Measurements from ENCODE around the gene MRGPRF. TPM values are rescaled to one million over a fixed set of nuclear protein-coding genes. Genes with fewer than 3 reads are reported as not detected.
A peak's percentile ranks its signal among the peaks of the same experiment; 100 is the strongest.

Gene MRGPRF
- total RNA-seq: not detected in 2 replicates

GRCh38 chr11:69013009-69013951 lies at the start of gene MRGPRF:
MRGPRF (minus strand) TSS chr11:69013246; CDS start chr11:69009901, 3,345 bp downstream.
- H3K4me3 Mint-ChIP-seq: no peak within 1 kb of the TSS
- H3K4me1 Mint-ChIP-seq: no peaks in the 10 kb centered on the region
- H3K27me3 Mint-ChIP-seq: peaks cover 28% of the 10 kb centered on the region
- no peak within 1 kb of the TSS for H3K27ac Mint-ChIP-seq
- no peaks in the 10 kb centered on the region for H3K36me3 Mint-ChIP-seq (ENCODE audit: low read depth)
- DNase-seq: no peak
- intact Hi-C loops (cut with micrococcal nuclease): no loop called here
- H3K9me3 Mint-ChIP-seq: no peaks in the 10 kb centered on the region

GRCh38 chr11:69062169-69062855 lies 49.3 kb upstream of the MRGPRF start:
- Mint-ChIP-seq H3K36me3 (ENCODE audit: low read depth) (no peaks in the 10 kb centered on the region), H3K4me1 (peaks cover 2% of the 10 kb centered on the region), H3K4me3 (no peak overlapping the region), H3K9me3 (no peaks in the 10 kb centered on the region), H3K27me3 (no peaks in the 10 kb centered on the region), H3K27ac (peak overlapping the region; percentile 20)
- no peak for DNase-seq
- intact Hi-C loops (cut with micrococcal nuclease): no loop called here

GRCh38 chr11:69061713-69062053 lies 48.6 kb upstream of the MRGPRF start:
- intact Hi-C loops (cut with micrococcal nuclease): no loop called here

GRCh38 chr11:69060806-69061712 lies 48.0 kb upstream of the MRGPRF start:
- H3K27me3 Mint-ChIP-seq: no peaks in the 10 kb centered on the region
- H3K9me3 Mint-ChIP-seq: no peaks in the 10 kb centered on the region
- peaks cover 2% of the 10 kb centered on the region for H3K4me1 Mint-ChIP-seq
- H3K27ac Mint-ChIP-seq: no peak overlapping the region
- intact Hi-C loops (cut with micrococcal nuclease): no loop called here
- H3K4me3 Mint-ChIP-seq: no peak overlapping the region
- DNase-seq: no peak
- H3K36me3 Mint-ChIP-seq (ENCODE audit: low read depth): no peaks in the 10 kb centered on the region

More at GRCh38 chr11:69061713-69062053, 48.6 kb upstream of the MRGPRF start:
- H3K27ac Mint-ChIP-seq: peak overlapping the region; percentile 7
- H3K27me3 Mint-ChIP-seq: no peaks in the 10 kb centered on the region
- DNase-seq: no peak
- peaks cover 2% of the 10 kb centered on the region for H3K4me1 Mint-ChIP-seq
- H3K36me3 Mint-ChIP-seq (ENCODE audit: low read depth): no peaks in the 10 kb centered on the region
- H3K9me3 Mint-ChIP-seq: no peaks in the 10 kb centered on the region
- H3K4me3 Mint-ChIP-seq: no peak overlapping the region

GRCh38 chr11:69059985-69060384 lies 46.9 kb upstream of the MRGPRF start:
- intact Hi-C loops (cut with micrococcal nuclease): no loop called here
- peaks cover 2% of the 10 kb centered on the region for H3K4me1 Mint-ChIP-seq
- no peak overlapping the region for H3K4me3 Mint-ChIP-seq
- peaks cover 2% of the 10 kb centered on the region for H3K36me3 Mint-ChIP-seq (ENCODE audit: low read depth)
- H3K27me3 Mint-ChIP-seq: no peaks in the 10 kb centered on the region
- no peaks in the 10 kb centered on the region for H3K9me3 Mint-ChIP-seq
- no peak overlapping the region for H3K27ac Mint-ChIP-seq
- no peak for DNase-seq

GRCh38 chr11:69059429-69059828 lies 46.4 kb upstream of the MRGPRF start:
- H3K4me3 Mint-ChIP-seq: no peak overlapping the region

GRCh38 chr11:69058511-69059270 lies 45.6 kb upstream of the MRGPRF start:
- DNase-seq: no peak
- Mint-ChIP-seq H3K4me3 (no peak overlapping the region), H3K27me3 (no peaks in the 10 kb centered on the region), H3K27ac (no peak overlapping the region), H3K9me3 (no peaks in the 10 kb centered on the region), H3K36me3 (ENCODE audit: low read depth) (peaks cover 2% of the 10 kb centered on the region), H3K4me1 (peaks cover 2% of the 10 kb centered on the region)
- intact Hi-C loops (cut with micrococcal nuclease): no loop called here

More at GRCh38 chr11:69059429-69059828, 46.4 kb upstream of the MRGPRF start:
- H3K36me3 Mint-ChIP-seq (ENCODE audit: low read depth): peaks cover 2% of the 10 kb centered on the region
- intact Hi-C loops (cut with micrococcal nuclease): no loop called here
- H3K9me3 Mint-ChIP-seq: no peaks in the 10 kb centered on the region
- DNase-seq: no peak
- no peak overlapping the region for H3K27ac Mint-ChIP-seq
- no peaks in the 10 kb centered on the region for H3K27me3 Mint-ChIP-seq
- H3K4me1 Mint-ChIP-seq: peaks cover 2% of the 10 kb centered on the region

- Mint-ChIP-seq H3K27me3 (no peaks in the 10 kb centered on the region), H3K36me3 (ENCODE audit: low read depth) (peaks cover 2% of the 10 kb centered on the region), H3K9me3 (no peaks in the 10 kb centered on the region), H3K4me3 (no peak overlapping the region), H3K27ac (no peak overlapping the region), H3K4me1 (peaks cover 2% of the 10 kb centered on the region)
- intact Hi-C loops (cut with micrococcal nuclease): no loop called here
- no peak for DNase-seq
Observed at GRCh38 chr11:69057801-69058200, 44.8 kb upstream of the MRGPRF start.

GRCh38 chr11:69057236-69057635 lies 44.2 kb upstream of the MRGPRF start:
- H3K27me3 Mint-ChIP-seq: no peaks in the 10 kb centered on the region
- H3K4me3 Mint-ChIP-seq: no peak overlapping the region
- peaks cover 2% of the 10 kb centered on the region for H3K36me3 Mint-ChIP-seq (ENCODE audit: low read depth)
- H3K4me1 Mint-ChIP-seq: peaks cover 2% of the 10 kb centered on the region
- H3K9me3 Mint-ChIP-seq: no peaks in the 10 kb centered on the region
- no peak for DNase-seq
- intact Hi-C loops (cut with micrococcal nuclease): no loop called here
- H3K27ac Mint-ChIP-seq: no peak overlapping the region

- Mint-ChIP-seq H3K36me3 (ENCODE audit: low read depth) (peaks cover 2% of the 10 kb centered on the region), H3K27me3 (no peaks in the 10 kb centered on the region)
Observed at GRCh38 chr11:69055598-69056516, 42.8 kb upstream of the MRGPRF start.

GRCh38 chr11:69055212-69055586 lies 42.2 kb upstream of the MRGPRF start:
- Mint-ChIP-seq H3K27ac (no peak overlapping the region), H3K9me3 (no peaks in the 10 kb centered on the region), H3K4me3 (no peak overlapping the region), H3K36me3 (ENCODE audit: low read depth) (peaks cover 2% of the 10 kb centered on the region), H3K27me3 (no peaks in the 10 kb centered on the region), H3K4me1 (peaks cover 6% of the 10 kb centered on the region)
- no peak for DNase-seq
- intact Hi-C loops (cut with micrococcal nuclease): no loop called here

More at GRCh38 chr11:69055598-69056516, 42.8 kb upstream of the MRGPRF start:
- no peak for DNase-seq
- no peak overlapping the region for H3K27ac Mint-ChIP-seq
- peaks cover 5% of the 10 kb centered on the region for H3K4me1 Mint-ChIP-seq
- H3K9me3 Mint-ChIP-seq: no peaks in the 10 kb centered on the region
- no peak overlapping the region for H3K4me3 Mint-ChIP-seq
- intact Hi-C loops (cut with micrococcal nuclease): no loop called here

- H3K4me3 Mint-ChIP-seq: no peak overlapping the region
- H3K27me3 Mint-ChIP-seq: no peaks in the 10 kb centered on the region
- peaks cover 2% of the 10 kb centered on the region for H3K36me3 Mint-ChIP-seq (ENCODE audit: low read depth)
- no peak for DNase-seq
- H3K27ac Mint-ChIP-seq: no peak overlapping the region
- intact Hi-C loops (cut with micrococcal nuclease): no loop called here
- H3K9me3 Mint-ChIP-seq: no peaks in the 10 kb centered on the region
- H3K4me1 Mint-ChIP-seq: peaks cover 9% of the 10 kb centered on the region
Observed at GRCh38 chr11:69054397-69055211, 41.6 kb upstream of the MRGPRF start.

Measured in activated CD4-positive, alpha-beta T cell treated with anti-CD3 and anti-CD28 coated beads, Interleukin-2, amount 10 ng/mL, durations not matched to agents 24 days and 14 days (primary cell).